Loucy (cell line): ENCODE results near the gene MEOX1.

Experiments
- H2AFZ ChIP-seq: fragments of 200-600 bp; sonication (generic); 2 replicates; pipeline ENCODE4 v1.6.0; 2016; ENCODE audit warnings: antibody characterized with exemption, mild to moderate bottlenecking, low read length, moderate library complexity
- H3F3A ChIP-seq: fragments of 200-600 bp; 2 replicates; pipeline ENCODE4 v1.6.0; 2016; ENCODE audit warnings: antibody characterized with exemption, low read depth, mild to moderate bottlenecking
- H3K27me3 ChIP-seq: fragments of 200-600 bp; sonication (generic); 2 replicates; pipeline ENCODE4 v1.6.1; 2014; ENCODE audit warnings: low read length, mild to moderate bottlenecking; ENCODE audit not compliant: insufficient read depth, poor library complexity, severe bottlenecking
- H3K36me3 ChIP-seq: fragments of 200-600 bp; sonication (generic); 2 replicates; pipeline ENCODE4 v1.6.1; 2016; ENCODE audit warnings: low read length; ENCODE audit not compliant: insufficient read depth
- H3K4me1 ChIP-seq: fragments of 200-600 bp; sonication (generic); 2 replicates; pipeline ENCODE4 v1.5.1; 2014; ENCODE audit warnings: low read length, mild to moderate bottlenecking; ENCODE audit not compliant: insufficient read depth, poor library complexity, severe bottlenecking
- H3K4me2 ChIP-seq: fragments of 200-600 bp; sonication (generic); 2 replicates; pipeline ENCODE4 v1.6.0; 2014; ENCODE audit warnings: antibody characterized with exemption, low read length, low read depth, mild to moderate bottlenecking; ENCODE audit not compliant: poor library complexity, severe bottlenecking
- H3K4me3 ChIP-seq: fragments of 200-600 bp; sonication (generic); 2 replicates; pipeline ENCODE4 v1.5.1; 2014; ENCODE audit warnings: low read length, mild to moderate bottlenecking, mixed read lengths; ENCODE audit not compliant: poor library complexity, severe bottlenecking
- H3K79me2 ChIP-seq: fragments of 200-600 bp; sonication (generic); 2 replicates; pipeline ENCODE4 v1.6.1; 2014; ENCODE audit warnings: low read length; ENCODE audit not compliant: insufficient read depth
- H3K9ac ChIP-seq: fragments of 200-600 bp; sonication (generic); 2 replicates; pipeline ENCODE4 v1.6.0; 2014; ENCODE audit warnings: mild to moderate bottlenecking, low read depth, low read length, moderate library complexity; ENCODE audit not compliant: poor library complexity, severe bottlenecking
- H3K9me2 ChIP-seq: fragments of 200-600 bp; sonication (generic); replicated peaks from 2 replicates; pipeline ENCODE4 v1.6.1; 2016; ENCODE audit warnings: low read depth, low read length, mixed read lengths
- H3K9me3 ChIP-seq: fragments of 200-600 bp; sonication (generic); 2 replicates; pipeline ENCODE4 v1.6.1; 2014; ENCODE audit warnings: mild to moderate bottlenecking, antibody characterized with exemption, low read length, low read depth; ENCODE audit not compliant: insufficient read depth
- H4K20me1 ChIP-seq: fragments of 200-600 bp; sonication (generic); 2 replicates; pipeline ENCODE4 v1.6.0; 2014; ENCODE audit warnings: antibody characterized with exemption, low read length, mild to moderate bottlenecking; ENCODE audit not compliant: insufficient read depth, poor library complexity, severe bottlenecking
- EZH2phosphoT487 ChIP-seq: fragments of 200-600 bp; IDR thresholded peaks from 2 replicates; pipeline ENCODE4 v1.6.1; 2018; ENCODE audit warnings: antibody characterized with exemption, mild to moderate bottlenecking, moderate library complexity, borderline replicate concordance
- TF ChIP-seq, protein P1 (sequence below): fragments of 200-600 bp; sonication (generic); conservative IDR thresholded peaks from 2 replicates; pipeline ENCODE4 v1.5.1; 2014; ENCODE audit warnings: mild to moderate bottlenecking, antibody characterized with exemption, low read length

Gene MEOX1

DNA sequence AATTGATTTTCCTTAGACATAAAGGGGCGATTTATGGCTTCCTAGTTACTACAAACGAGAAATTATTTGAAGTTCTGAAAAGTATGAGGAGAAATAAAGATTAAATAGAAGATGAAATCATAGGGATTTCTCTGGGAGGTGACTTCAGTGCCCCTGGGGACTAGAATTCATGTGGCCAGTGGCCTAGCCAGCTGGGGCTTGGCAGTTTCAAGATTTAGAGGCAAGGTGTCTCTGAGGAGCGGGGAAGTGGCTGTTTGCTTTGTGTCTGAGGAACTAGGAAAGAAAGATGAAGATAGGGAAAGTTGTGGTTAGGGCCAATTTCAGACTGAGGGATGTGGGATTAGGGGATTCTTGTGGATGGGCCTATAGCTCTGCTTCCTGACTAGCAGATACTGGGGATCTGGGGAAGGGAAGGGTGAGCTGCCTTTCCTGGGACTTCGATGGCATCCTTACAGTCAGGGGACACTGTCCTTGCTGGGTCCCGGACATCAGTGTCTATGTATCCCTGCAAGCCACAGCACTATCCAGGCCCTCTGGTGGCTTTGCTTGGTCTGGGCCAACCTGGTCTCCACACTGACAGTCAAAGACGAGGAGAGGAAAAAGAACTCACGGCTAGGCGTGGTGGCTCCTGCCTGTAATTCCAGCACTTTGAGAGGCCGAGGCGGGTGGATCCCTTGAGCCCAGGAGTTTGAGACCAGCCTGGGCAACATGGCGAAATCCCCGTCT is 22.4 kb upstream of the MEOX1 start:
- no peaks in the 10 kb centered on the region for H3F3A ChIP-seq
- no peaks in the 10 kb centered on the region for H3K9me2 ChIP-seq
- H3K4me2 ChIP-seq, result no peak overlapping the region
- no peaks in the 10 kb centered on the region for H4K20me1 ChIP-seq
- no peak for TF ChIP-seq EZH2phosphoT487
- TF ChIP-seq, protein P1, sequence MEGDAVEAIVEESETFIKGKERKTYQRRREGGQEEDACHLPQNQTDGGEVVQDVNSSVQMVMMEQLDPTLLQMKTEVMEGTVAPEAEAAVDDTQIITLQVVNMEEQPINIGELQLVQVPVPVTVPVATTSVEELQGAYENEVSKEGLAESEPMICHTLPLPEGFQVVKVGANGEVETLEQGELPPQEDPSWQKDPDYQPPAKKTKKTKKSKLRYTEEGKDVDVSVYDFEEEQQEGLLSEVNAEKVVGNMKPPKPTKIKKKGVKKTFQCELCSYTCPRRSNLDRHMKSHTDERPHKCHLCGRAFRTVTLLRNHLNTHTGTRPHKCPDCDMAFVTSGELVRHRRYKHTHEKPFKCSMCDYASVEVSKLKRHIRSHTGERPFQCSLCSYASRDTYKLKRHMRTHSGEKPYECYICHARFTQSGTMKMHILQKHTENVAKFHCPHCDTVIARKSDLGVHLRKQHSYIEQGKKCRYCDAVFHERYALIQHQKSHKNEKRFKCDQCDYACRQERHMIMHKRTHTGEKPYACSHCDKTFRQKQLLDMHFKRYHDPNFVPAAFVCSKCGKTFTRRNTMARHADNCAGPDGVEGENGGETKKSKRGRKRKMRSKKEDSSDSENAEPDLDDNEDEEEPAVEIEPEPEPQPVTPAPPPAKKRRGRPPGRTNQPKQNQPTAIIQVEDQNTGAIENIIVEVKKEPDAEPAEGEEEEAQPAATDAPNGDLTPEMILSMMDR, result no peak
- H2AFZ ChIP-seq, result no peak overlapping the region
- H3K9ac ChIP-seq, result no peak overlapping the region
- no peak overlapping the region for H3K4me3 ChIP-seq
- H3K79me2 ChIP-seq, result no peaks in the 10 kb centered on the region
- no peaks in the 10 kb centered on the region for H3K4me1 ChIP-seq
- no peaks in the 10 kb centered on the region for H3K36me3 ChIP-seq
- H3K9me3 ChIP-seq, result no peaks in the 10 kb centered on the region
- H3K27me3 ChIP-seq, result no peaks in the 10 kb centered on the region

DNA sequence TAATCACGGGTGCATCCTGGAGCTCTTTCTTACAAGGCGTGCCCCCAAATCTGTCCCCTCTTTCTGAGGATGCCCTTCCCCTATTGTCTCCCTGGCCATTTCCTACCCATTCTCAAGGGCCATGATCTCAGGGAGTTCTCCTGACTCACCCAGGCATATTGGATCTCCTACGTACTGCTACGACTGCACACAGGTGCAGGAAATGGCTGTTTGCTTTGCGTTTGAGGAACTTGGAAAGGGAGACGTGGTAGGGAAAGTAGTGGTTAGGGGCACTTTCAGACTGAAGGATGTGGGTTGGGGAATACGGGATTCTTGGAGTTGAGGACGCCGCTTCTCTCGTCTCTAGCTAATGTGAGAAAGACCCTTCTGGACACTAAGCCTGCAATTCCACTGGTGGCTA is 18.7 kb upstream of the MEOX1 start:
- Histone ChIP-seq H3K9me2 (no peaks in the 10 kb centered on the region), H4K20me1 (no peaks in the 10 kb centered on the region), H3K27me3 (no peaks in the 10 kb centered on the region), H3K4me2 (no peak overlapping the region), H3K36me3 (no peaks in the 10 kb centered on the region), H3K9me3 (no peaks in the 10 kb centered on the region), H3K4me1 (peaks cover 2% of the 10 kb centered on the region), H3K4me3 (no peak overlapping the region), H3K79me2 (no peaks in the 10 kb centered on the region), H2AFZ (no peak overlapping the region), H3F3A (no peaks in the 10 kb centered on the region), H3K9ac (no peak overlapping the region)
- TF ChIP-seq, protein P1, result no peak
- no peak for TF ChIP-seq EZH2phosphoT487

DNA sequence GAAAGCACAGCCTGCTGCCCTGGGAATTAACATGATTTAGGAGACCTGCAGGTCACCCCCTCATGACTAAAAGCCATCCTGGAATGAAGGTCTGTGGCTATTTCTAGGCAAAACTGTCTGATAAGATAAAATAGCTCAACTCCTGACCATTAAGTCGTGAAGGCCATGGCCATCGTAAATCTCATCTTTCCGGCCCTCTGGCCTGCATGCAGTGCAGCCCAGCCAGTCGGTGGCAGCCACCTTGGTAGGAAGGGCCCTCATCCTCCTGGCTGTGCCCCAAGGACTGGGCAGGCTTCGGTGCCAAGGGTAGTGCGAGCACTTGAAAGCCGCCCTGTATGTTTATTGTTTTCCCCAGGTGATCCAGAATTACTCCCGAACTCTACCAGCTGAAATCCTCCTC is 18.2 kb upstream of the MEOX1 start:
- Histone ChIP-seq H2AFZ (no peak overlapping the region), H3F3A (no peaks in the 10 kb centered on the region), H4K20me1 (no peaks in the 10 kb centered on the region), H3K79me2 (no peaks in the 10 kb centered on the region), H3K9ac (no peak overlapping the region), H3K36me3 (no peaks in the 10 kb centered on the region), H3K9me2 (no peaks in the 10 kb centered on the region), H3K27me3 (no peaks in the 10 kb centered on the region), H3K4me3 (no peak overlapping the region), H3K4me2 (no peak overlapping the region), H3K9me3 (no peaks in the 10 kb centered on the region), H3K4me1 (peaks cover 2% of the 10 kb centered on the region)
- TF ChIP-seq, protein P1, result no peak
- no peak for TF ChIP-seq EZH2phosphoT487
